ENCODE data around the gene CXCR4.

DNA sequence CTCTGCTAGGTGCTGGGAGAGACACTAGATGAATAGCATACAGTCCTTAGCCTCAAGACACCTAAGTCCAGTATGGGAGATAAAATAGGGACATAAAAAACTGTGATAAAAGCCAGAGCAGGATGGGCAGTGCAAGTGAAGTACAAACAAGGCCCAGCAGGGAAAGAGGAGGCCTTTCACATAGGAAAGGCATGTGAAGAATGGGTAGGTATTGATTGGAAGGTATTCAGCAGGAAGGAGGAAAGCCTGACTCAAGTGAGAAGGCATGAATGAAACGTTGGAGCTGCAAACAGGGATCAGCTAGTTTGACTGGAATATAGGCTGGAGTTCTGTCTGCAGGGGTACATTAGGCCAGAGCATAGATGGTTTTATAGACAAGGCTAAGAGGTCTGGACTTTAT lies 11.0 kb upstream of the CXCR4 start:
- TF ChIP-seq CTCF (IDR thresholded peaks at IDR 0.05) = no peak
- TF ChIP-seq POLR2A (IDR thresholded peaks at IDR 0.05) = no peak
